ENCODE data around the gene GRAMD1B.
"Not testable (repeated sequence)": the region's sequence is repeated elsewhere in the genome, so short reads cannot be mapped to it uniquely, and the experiment has no call there.

Gene GRAMD1B

DNA sequence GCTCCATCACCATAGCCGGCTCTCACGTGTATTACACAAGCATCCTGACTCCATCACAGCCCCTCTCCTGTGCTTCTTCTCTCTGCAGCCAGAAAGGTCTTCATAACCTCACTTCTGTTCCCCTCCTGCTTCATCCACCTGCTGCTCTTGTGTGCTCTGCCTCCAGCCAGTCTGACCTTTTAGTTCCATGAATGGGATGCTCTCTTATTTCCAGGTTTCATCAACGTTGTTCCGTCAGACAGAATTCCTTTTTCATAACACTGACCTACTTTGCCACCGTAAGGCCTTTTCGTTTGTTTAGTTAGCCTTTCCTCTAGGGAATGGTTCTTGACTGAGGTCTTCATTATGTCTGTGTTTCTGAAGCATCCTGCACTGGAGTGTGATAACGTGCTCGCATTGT, 18.8 kb downstream of the GRAMD1B start:
- DNase-seq = no peak

DNA sequence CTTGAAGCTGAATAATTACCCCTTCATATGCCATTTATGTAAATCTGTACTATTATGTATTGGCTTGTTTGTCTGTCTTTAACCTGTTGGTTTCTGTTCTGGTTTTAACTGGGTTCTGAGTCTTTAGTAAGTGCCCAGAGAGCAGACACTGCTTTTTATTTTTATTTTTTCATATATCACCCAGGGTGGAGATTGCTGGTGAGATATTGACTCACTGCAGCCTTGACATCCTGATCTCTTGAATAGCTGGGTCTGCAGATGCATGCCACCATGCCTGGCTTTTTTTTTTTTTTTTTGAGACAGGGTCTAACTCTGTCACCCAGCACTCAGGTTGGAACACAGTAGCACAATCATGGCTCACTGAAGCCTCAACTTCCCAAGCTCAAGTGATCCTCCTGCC, 19.4 kb downstream of the GRAMD1B start:
- DNase-seq = no peak

DNA sequence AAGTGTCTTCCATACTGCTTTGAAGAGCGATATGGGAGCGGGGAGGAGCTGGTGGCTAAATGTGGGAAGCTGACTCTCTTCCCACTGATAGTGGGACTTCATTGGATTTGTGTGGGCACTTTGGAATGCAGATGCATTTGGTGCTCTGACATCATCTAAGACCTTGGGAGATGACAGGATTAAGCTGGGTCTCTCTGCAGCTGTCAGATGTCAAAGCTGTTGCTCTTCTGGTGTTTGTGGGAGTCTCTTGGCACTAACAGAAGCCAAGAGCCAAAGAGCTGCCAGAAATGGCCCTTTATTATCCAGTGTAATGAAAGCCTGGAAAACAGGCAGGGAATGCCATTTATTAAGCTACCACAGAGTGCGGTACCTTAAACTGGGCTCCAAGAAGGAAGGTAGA, 20.6 kb downstream of the GRAMD1B start:
- no peak for DNase-seq

DNA sequence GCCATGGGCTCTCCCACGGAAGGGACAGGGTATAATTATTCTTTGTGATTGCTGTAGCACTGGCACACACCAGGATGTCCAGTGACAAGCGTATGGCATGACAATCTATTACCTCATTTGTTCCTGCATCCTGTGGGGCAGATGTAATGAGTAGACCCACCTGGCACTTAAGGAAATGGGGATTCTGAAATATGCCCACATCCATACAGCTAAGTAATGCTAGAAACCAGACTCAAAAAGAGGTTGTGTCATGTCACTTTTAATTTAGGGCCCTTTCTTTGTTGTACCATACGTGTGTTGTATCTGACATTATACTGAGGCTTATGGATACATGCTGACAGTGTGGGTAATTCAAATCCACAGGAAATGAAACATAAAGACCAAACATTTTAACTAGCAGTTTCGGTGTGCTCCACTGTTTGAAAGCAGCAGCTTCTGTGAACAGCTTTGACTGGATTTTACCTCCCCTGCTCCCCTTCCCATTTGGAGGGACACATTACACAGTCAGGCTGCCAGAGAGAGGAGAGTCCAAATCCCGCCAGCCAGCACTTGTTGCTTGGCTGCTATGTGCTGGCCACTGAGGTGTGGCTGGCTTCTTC, 21.2 kb downstream of the GRAMD1B start:
- DNase-seq = no peak

DNA sequence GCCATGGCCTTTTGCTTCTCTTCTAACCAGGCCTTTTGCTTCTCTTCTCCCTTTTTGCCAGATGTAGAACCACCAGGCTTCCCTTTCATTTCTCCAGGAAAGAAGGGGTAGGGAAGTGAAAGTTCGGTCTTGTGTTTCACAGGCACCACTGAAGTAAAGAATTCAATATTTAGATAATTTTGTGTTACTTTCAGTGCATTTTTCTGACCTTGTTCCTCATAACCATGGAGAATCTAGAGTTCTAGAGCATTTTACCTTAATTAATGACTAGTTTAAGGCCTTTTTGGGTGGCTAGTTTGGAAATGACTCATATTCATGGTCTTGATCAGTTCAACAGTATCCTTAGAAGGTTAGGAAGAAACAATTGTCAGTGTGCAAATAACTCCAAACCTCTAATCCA, 22.7 kb downstream of the GRAMD1B start:
- no peak for DNase-seq

DNA sequence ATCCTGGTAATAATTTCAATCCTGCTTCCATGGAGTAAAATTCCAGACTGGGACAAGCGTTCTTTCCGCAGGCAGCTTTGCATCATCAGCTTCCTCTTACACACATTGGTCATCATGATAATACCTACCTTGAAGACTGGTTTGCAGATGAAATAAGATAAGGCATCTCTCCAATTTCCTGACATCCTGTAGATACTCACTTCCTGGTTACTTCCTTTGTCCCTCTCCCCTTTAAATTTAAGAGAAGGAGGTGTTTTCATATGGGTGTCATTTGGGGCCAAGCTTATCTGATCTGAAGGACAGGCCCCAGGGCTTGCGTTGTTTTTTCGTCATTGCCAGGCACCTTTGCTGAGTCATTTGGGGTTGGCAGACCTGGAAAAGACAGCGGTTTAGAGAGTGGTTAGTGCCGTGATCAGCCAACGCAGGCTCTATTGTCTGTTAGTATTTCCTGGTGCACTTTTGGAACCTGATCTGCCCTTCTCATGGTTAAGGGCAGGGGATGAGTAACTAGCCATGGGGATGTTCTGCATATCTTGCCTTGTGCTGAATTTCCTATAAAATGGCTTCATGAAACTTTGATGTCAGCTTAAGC, 24.1 kb downstream of the GRAMD1B start:
- peak; percentile 46 to 51 for DNase-seq

DNA sequence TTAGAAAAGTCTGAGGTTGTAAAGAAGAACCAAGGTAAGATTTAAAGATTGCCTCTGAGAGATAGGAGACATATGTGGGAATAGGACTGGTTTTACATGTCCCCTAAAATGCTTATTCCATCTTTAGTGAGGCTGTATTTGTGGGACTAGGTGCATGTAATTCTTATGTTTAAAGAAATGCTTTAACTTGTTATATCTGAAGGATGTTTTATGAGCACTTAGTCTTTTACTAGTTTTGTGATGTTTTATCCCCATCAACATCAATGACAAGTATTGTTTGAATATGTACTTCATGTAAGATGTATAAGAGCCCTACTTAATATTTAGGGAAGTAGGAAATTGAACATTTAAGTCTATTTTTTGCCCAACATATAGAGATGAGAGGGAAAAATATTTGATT, 24.7 kb downstream of the GRAMD1B start:
- no peak for DNase-seq

DNA sequence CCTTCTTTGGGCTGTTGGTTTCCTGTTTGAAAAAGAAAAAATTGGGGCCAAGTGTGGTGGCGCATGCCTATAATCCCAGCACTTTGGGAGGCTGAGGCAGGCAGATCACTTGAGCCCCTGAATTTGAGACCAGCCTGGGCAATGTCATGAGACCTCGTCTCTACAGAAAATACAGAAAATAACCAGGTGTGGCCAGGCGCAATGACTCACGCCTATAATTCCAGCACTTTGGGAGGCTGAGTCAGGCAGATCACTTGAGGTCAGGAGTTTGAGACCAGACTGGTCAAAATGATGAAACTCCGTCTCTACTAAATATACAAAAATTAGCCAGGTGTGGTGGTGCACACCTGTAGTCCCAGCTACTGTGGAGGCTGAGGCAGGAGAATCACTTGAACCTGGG, 26.4 kb downstream of the GRAMD1B start:
- not testable (repeated sequence) for DNase-seq

DNA sequence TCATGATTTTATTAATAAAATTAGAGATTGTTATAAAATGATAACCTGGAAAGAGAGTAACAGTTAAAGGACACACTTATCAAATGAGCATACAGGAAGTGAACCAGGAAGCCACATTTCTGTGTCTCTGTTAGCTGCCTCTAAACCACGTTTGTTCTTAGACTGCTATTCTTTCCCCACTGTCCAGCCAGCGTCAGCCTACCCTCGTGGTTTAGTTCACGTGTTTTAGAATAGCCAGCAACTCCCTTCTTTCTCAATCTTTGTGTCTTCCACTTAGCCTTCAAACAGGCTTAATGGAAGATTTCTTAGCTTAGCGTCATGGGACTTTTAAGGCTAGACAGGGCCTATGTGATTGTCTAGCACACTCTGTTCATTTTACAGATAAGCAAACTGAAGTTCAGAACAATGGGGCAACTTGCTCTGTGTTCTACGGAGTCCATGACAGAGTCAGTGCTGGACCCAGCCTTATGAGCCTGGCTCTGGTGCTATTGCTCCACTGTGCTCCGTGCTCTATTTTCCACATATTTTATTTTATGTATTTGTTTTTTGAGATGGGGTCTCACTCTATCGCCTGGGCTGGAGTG, 27.2 kb downstream of the GRAMD1B start:
- DNase-seq = peak; percentile 33 to 45

DNA sequence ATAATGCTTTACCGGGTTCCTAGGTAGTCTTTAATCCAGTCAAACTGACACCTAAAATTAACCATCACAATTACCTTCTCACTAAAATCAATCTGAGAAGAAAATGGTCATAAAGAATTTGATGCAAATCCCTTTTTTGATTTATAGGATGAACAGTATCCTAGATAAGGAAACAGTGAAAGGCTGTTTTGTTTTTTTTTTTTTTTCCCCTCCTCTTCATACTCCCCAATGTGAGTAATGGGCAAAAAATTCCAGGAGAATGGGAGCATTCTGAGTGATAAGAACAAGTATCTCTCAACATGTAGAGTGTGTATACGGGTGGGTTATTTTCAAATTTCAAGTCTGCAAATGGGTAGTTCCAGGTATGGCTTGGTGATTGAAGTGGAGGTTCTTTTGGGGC, 28.4 kb downstream of the GRAMD1B start:
- no peak for DNase-seq

DNA sequence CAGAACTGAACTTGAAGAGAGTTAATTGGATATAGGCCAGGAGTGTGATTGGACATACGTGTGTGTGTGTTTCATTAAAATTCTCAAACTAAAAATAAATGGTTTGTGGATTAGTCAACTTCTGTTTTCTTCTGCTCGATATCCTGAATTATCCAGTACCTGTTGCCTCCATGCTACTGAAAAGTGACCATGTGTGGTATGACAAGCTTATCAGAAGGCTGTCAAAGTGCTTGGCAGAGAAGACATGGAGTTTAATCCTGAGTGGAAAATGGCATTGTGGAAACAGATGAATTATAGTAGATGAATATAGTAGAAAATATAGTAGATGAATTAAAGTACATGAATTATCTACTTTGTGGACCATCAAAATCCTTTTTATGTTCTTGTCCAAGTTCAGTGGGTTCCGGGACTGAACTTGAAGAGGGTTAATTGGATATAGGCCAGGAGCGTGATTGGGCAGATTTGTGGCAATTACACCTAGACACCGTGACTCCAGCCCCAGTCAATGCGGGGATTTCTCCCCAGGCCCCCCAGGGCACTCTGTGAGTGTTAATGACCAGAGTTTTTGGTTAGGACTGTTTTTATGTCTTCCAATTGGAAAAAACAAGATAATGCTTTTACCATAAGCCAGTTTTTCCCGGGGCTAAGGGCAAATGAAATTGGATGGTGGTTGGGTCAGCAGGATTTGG, 30.1 kb downstream of the GRAMD1B start:
- DNase-seq = no peak

DNA sequence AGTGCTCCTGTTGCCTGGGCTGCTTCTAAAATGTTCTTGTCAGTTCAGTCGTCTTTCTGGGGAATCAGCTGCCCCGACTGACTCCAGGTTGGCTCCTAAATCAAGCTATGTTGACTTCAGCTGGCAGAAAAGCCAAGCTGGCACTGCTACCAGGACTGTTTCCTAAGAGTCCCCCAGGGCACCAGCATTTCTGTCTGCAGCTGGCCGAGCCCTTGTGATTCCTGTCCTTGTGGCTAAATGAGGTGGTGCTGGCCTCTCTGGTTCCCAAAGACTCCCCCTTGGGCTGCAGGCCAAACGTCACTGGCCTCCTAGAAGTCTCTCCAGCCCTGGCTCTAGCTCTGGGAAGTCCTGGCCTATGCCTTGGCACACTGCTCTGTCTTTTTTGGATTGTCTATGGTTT, 31.1 kb downstream of the GRAMD1B start:
- DNase-seq = no peak

DNA sequence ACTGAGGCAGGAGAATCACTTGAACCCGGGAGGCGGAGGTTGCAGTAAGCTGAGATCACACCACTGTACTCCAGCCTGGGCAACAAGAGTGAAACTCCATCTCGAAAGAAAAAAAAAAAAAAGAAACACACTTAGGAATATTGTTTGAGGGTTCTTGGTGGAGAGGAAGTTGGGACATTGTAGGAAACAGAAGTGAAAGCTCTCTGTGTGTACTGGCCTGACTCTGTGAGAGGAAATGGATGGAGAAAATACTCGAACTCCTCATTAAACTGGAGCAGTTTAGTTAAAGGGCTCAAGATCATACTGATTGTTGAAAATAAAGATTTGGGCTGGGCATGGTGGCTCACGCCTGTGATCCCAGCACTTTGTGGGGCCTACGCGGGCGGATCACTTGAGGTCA, 35.6 kb downstream of the GRAMD1B start:
- not testable (repeated sequence) for DNase-seq

DNA sequence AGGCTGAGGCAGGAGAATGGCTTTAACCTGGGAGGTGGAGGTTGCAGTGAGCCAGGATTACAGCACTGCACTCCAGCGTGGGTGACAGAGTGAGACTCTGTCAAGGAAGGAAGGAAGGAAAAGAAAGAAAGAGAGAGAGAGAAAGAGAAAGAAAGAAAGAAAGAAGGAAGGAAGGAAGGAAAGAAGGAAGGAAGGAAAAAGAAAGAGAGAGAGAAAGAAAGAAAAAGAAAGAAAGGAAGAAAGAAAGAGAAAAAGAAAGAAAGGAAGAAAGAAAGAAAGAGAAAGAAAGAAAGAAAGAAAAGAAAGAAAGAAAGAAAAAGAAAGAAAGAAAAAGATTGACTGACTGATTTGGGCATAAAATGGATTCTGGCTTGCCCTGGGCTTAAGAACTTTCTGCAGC, 36.1 kb downstream of the GRAMD1B start:
- DNase-seq = not testable (repeated sequence)

DNA sequence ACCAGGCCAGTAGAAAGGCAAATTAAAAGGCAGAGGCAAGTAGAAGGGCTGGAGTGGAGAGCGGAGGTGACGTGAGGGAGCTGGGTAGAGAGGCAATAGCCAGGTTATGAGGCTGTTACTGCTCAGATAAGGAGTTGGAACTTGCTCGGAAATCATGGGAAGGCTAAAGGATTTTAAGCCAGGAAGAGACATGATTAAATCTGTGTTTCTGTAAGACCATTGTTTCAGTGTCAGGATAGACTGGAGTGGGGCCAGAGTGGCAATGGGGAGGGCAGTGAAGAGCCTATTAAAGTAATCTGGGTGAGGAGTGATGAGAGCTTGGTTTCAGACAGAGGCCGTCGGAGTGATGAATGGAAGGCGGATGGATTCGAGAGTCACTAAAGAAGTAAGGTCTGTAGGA, 39.0 kb downstream of the GRAMD1B start:
- no peak for DNase-seq

DNA sequence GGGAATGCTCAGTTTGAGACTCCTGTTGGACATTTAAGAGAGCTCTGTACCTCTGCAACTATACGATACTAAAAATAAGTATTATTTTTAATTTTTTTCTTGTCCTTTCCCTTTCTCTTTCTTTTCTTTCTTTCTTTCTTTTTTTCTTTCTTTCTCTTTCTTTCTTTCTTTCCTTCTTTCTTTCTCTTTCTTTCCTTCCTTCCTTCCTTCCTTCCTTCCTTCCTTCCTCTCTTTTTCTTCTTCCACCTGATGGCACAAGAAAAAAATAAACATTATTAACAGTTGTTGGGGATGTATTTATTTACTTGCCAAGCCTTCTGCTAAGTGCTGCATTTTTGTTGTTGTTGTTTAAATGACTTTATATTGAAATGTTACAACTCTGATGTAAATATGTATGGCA, 39.5 kb downstream of the GRAMD1B start:
- DNase-seq = no peak

DNA sequence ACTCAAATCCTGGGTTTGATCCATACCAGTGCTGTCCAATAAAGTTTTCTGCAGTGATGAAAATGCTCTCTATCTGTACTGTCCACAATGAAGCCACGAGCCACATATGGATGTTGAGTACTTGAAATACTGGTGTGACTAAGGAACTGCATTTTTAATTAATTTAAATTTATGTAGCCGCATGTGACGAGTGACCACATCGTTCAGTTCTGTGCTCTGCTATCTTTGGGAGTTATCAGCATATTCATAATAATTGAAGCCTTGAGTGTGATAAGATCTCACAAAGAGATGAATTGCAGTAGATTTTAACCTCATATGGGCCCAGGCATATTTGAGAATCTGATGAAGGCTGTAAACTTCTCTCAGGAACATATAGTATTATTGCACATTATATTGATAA, 40.8 kb downstream of the GRAMD1B start:
- DNase-seq = no peak

DNA sequence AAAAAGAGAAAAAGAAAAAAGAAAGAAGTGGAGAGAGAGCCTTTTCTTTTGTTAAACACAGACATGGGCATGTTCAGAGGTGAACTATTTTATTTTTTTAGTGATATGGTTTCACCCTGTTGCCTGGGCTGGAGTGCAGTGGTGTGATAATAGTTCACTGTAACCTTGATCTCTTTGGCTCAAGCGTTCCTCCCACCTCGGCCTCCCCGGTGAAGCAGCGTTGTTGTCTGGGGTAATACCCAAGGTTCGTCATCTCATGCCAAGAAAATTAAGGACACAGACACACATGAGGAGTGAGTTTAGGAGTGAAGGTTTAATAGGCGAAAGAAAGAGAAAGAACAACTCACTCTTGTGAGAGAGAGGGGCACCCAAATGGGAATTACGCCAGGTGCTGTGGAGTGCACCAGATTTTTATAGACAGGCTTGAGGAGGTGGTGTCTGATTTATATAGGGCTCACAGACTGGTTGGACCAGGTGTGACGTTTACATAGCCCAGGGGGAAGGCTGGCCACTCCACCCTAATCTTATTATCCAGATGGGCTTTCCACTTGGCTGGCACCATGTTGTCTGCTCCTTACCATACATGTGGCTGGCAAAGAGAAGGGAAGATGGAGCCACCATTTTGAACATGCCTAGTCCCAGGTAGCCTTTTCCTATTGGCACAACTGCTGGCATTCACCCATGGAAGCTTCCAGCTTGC, 42.3 kb downstream of the GRAMD1B start:
- DNase-seq = no peak

DNA sequence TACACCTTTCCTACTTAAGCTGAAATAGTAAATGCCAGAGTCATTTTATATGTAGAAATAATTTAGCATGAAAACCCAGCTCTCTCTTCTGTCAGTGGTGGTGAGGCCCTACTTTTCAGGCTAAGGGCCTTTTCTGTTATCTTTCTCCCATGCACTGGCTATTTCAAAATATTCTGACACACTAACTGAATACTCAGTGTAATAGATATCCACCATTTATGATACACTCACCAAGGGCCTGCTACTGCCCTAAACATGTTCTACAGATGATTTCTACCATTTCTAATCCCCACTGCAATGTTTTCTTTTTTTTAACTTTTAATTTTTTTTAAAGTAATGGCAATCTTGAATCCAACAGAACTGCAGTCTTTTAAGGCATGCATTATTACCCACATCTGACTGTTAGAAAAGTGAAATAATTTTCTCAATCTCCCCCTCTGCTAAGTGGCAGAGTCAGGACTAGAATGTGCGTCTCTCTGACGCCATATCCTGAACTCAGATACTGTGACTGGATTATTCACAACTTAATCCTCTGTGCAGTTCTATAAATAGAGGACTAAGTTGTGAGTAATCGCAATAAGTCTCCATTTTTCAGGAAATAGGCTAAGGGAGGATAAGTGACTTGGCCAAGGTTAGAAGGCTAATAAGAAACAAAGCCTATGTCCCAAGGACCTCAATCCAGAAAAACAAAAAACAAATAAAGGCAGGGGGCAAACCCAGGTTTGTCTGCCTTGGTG, 44.0 kb downstream of the GRAMD1B start:
- no peak for DNase-seq

DNA sequence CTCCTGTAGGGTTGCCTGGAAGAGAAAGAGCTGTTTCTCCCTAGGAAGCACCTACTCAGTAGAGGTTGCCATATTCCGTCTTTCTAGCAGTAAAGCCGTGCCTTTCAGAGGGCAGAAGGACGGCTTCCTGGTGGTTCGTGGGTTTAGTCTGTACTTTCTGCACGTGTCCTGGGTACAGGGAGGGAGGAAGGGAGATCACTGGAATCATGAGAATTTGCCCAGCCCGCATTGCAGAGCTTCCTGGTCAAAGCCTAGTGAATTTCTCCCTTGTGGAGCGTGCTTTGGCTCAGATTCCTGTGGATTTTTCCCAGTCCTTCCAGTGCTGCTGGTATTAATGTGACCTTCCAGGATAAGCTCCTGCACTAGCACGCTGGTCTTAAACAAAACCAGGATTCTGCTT, 44.9 kb downstream of the GRAMD1B start:
- DNase-seq = no peak

DNA sequence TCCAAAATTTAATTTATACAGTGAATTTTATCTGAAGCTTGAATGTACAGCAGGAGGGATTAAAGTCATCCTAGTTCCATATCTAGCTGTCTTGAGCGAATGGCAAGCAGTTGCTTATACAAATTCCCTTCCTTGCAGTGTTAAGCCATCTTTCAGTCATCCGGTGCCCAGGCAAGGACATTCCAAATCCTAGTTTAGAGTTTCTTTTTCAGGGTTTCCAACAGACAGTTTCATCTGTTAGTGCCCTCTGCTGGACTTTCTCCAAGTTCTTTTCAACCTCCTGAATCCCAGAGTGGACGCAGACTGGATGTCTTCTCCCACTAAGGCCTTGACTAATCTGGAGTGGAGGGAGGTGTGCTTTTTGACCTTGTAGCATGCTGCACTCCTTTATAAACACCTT, 45.4 kb downstream of the GRAMD1B start:
- DNase-seq = no peak

DNA sequence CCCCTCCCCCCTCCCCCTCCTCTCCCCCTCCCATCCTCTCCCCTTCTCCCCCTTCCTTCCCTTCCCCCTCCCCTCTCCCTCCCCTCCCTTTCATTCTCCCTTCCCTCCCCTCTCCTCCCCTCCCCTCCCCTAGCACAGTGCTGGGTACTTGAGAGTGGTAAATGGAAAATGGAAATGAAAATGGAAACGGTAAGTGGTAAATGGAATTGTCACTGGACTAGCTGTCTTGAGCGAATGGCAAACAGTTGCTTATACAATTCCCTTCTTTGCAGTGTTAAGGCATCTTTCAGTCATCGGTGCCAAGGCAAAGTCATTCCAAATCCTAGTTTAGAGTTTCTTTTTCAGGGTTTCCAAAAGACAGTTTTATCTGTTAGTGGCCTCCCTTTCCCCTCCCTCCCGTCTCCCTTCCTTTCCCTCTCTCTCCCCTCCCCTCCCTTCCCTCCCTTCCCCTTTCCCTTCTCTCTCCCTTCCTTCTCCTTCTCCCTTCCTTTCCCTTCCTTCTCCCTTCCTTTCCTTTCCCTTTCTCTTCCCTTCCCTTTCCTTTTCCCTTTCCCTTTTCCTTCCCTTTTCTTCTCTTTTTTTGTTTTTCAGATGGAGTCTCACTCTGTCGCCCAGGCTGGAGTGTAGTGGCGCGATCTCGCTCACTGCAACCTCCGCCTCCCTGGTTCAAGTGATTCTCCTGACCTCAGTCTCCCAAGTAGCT, 47.3 kb downstream of the GRAMD1B start:
- no peak for DNase-seq
